HepG2 (cell line): ENCODE results near the gene TEX9. TPM values are rescaled to one million over a fixed set of nuclear protein-coding genes. Genes with fewer than 3 reads are reported as not detected.

Experiments used
- ATF1 ChIP-seq: IDR thresholded peaks from 2 replicates; pipeline ENCODE4 v1.6.1; 2016; ENCODE audit warnings: mild to moderate bottlenecking, control low read depth
- FOXO1 ChIP-seq: sonication (generic); formaldehyde crosslinking; IDR thresholded peaks from 2 replicates; pipeline ENCODE4 v1.4.0; 2020; ENCODE audit warnings: missing genetic modification reagents
- KLF6 ChIP-seq: IDR thresholded peaks from 2 replicates; pipeline ENCODE4 v1.8.0; 2016; ENCODE audit warnings: missing biosample characterization, missing genetic modification reagents
- MZF1 ChIP-seq: sonication (generic); formaldehyde crosslinking; IDR thresholded peaks from 2 replicates; pipeline ENCODE4 v1.8.1; 2023; ENCODE audit warnings: mild to moderate bottlenecking, missing genetic modification reagents, borderline replicate concordance
- PRPF4 ChIP-seq: fragments of 200-400 bp; formaldehyde crosslinking; IDR thresholded peaks from 2 replicates; pipeline ENCODE4 v1.6.1; 2016; ENCODE audit warnings: low read length, low read depth; ENCODE audit not compliant: poor library complexity, severe bottlenecking
- RAD21 ChIP-seq: fragments of 450-650 bp; formaldehyde crosslinking; IDR thresholded peaks from 2 replicates; pipeline ENCODE4 v1.5.0; 2020; ENCODE audit warnings: mild to moderate bottlenecking
- SNAI1 ChIP-seq: sonication (generic); formaldehyde crosslinking; IDR thresholded peaks from 2 replicates; pipeline ENCODE4 v1.5.0; 2020; ENCODE audit warnings: mild to moderate bottlenecking, missing genetic modification reagents, borderline replicate concordance
- SP5 ChIP-seq: IDR thresholded peaks from 2 replicates; pipeline ENCODE4 v1.6.1; 2016; ENCODE audit warnings: low read depth, borderline replicate concordance
- TARDBP ChIP-seq: sonication (generic); formaldehyde crosslinking; IDR thresholded peaks from 2 replicates; pipeline ENCODE4 v1.8.0; 2022; ENCODE audit warnings: mild to moderate bottlenecking, missing genetic modification reagents
- TBL1XR1 ChIP-seq: fragments of 150-350 bp; IDR thresholded peaks from 2 replicates; pipeline ENCODE4 v1.6.1; 2014; ENCODE audit warnings: borderline replicate concordance, low read length; ENCODE audit not compliant: partially characterized antibody
- ZBTB21 ChIP-seq: sonication (generic); formaldehyde crosslinking; IDR thresholded peaks from 2 replicates; pipeline ENCODE4 v1.4.0; 2020; ENCODE audit warnings: missing genetic modification reagents
- ZFP36 ChIP-seq: fragments of 150-350 bp; IDR thresholded peaks from 2 replicates; pipeline ENCODE4 v1.6.1; 2018; ENCODE audit warnings: borderline replicate concordance, low read length, low read depth; ENCODE audit not compliant: partially characterized antibody
- ZKSCAN5 ChIP-seq: sonication (generic); formaldehyde crosslinking; IDR thresholded peaks from 2 replicates; pipeline ENCODE4 v1.5.1; 2020; ENCODE audit warnings: mild to moderate bottlenecking, missing genetic modification reagents
- ZMYM2 ChIP-seq: sonication (generic); formaldehyde crosslinking; IDR thresholded peaks from 2 replicates; pipeline ENCODE4 v1.8.0; 2022; ENCODE audit warnings: mild to moderate bottlenecking, missing genetic modification reagents
- ZNF274 ChIP-seq: sonication (generic); formaldehyde crosslinking; IDR thresholded peaks from 2 replicates; pipeline ENCODE4 v1.5.1; 2020; ENCODE audit warnings: mild to moderate bottlenecking, missing genetic modification reagents
- ZNF577 ChIP-seq: sonication (generic); formaldehyde crosslinking; IDR thresholded peaks from 2 replicates; pipeline ENCODE4 v1.4.0; 2020; ENCODE audit warnings: mild to moderate bottlenecking, low read depth, missing genetic modification reagents, borderline replicate concordance
- ZNF660 ChIP-seq: sonication (generic); formaldehyde crosslinking; IDR thresholded peaks from 2 replicates; pipeline ENCODE4 v1.5.1; 2020; ENCODE audit warnings: mild to moderate bottlenecking, low read depth, missing genetic modification reagents, borderline replicate concordance
- ZSCAN30 ChIP-seq: sonication (generic); formaldehyde crosslinking; IDR thresholded peaks from 2 replicates; pipeline ENCODE4 v1.5.0; 2020; ENCODE audit warnings: mild to moderate bottlenecking, missing genetic modification reagents
- polyA plus RNA-seq, 8 experiments: library from polyadenylated mRNA; depleted of rRNA in 3 of 8; stranded (reverse) in 7 of 8; unstranded in 1 of 8; fragments of >200 nt; fragmentation: Illumina TruSeq in 4 of 8; extraction: Trizol in 4 of 8; gene quantifications; 2 replicates each; pipeline versions ENCODE4 v1.2.1 to v1.2.3, GENCODE V29; 2011 to 2016; ENCODE audit warnings: low read depth in 4 of 8, missing spikeins in 1 of 8, mixed read lengths in 1 of 8; ENCODE audit not compliant: insufficient read depth in 1 of 8
- total RNA-seq, 5 experiments: library from RNA; depleted of rRNA; stranded (reverse); fragments of >200 nt; fragmentation: Illumina TruSeq; extraction: Trizol; gene quantifications; 2 replicates each; pipeline ENCODE4 v1.2.3, GENCODE V29; 2016; ENCODE audit warnings: low read depth in 1 of 5
- TF ChIP-seq, protein P1 (sequence below): sonication (generic); formaldehyde crosslinking; conservative IDR thresholded peaks from 2 replicates; pipeline ENCODE4 v1.8.1; 2023; ENCODE audit warnings: missing genetic modification reagents
- TF ChIP-seq, protein P2 (sequence below): sonication (generic); formaldehyde crosslinking; IDR thresholded peaks from 2 replicates; pipeline ENCODE4 v1.4.0; 2020; ENCODE audit warnings: missing genetic modification reagents
- TF ChIP-seq, protein P3 (sequence below): sonication (generic); formaldehyde crosslinking; IDR thresholded peaks from 2 replicates; pipeline ENCODE4 v1.4.0; 2020; ENCODE audit warnings: mild to moderate bottlenecking, missing genetic modification reagents
- TF ChIP-seq, protein P4 (sequence below): sonication (generic); formaldehyde crosslinking; IDR thresholded peaks from 2 replicates; pipeline ENCODE4 v1.4.0; 2020; ENCODE audit warnings: mild to moderate bottlenecking, missing genetic modification reagents

Gene TEX9
- total and polyA plus RNA-seq, 2 of the 13 experiments (the other 11 are each of a cell fraction or from before 2014, with no cell fraction given) = 0.82 to 6.9 TPM

DNA sequence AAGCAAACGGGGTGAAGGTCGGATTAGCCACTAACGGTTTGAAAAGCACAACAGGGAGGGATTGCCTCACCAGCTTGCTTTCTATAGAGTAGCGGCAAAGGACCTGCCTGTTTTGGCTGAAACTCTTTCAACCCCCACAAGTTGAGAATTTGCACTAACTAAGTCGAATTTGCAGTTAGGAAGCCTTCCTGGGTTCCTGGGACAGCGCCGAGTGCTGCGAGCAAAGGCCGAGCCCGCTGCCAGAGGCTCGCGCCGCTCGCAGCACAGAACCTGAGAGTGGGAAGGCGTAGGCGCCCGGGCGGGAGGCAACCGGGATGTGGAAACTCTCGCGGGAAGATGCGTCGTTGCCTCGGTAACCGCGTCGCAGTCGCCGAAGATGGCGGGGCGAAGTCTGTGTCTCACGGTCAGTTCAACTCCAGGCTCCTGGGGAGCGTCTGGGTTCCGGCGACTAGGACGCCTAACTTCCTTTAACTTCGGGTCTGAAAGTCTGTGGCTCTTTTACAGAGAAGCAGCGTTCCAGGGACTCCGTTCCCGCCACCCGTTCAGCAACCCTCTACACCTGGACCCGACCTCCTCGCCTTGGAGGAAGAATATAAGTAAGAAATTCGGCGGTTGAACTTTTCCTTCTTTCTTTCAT, at the start of gene TEX9 (continued):
- TF ChIP-seq, protein P1, sequence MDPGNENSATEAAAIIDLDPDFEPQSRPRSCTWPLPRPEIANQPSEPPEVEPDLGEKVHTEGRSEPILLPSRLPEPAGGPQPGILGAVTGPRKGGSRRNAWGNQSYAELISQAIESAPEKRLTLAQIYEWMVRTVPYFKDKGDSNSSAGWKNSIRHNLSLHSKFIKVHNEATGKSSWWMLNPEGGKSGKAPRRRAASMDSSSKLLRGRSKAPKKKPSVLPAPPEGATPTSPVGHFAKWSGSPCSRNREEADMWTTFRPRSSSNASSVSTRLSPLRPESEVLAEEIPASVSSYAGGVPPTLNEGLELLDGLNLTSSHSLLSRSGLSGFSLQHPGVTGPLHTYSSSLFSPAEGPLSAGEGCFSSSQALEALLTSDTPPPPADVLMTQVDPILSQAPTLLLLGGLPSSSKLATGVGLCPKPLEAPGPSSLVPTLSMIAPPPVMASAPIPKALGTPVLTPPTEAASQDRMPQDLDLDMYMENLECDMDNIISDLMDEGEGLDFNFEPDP (CRISPR knock-in tag) = 0 out of 2 replicates have a peak, but pooled peaks have one; percentile 32
- TF ChIP-seq SP5 (CRISPR knock-in tag) (no peak), ZNF274 (CRISPR knock-in tag) (peak; percentile 61; the same call in 1 of the 2 replicates), TARDBP (CRISPR knock-in tag) (peak; percentile 47; the same call in 1 of the 2 replicates), KLF6 (no peak), ZBTB21 (CRISPR knock-in tag) (no peak), ZNF577 (CRISPR knock-in tag) (no peak), ZFP36 (no peak), ZNF660 (CRISPR knock-in tag) (no peak), PRPF4 (no peak), TBL1XR1 (no peak), ATF1 (no peak), ZSCAN30 (no peak), FOXO1 (CRISPR knock-in tag) (peak; percentile 27; the same call in 1 of the 2 replicates), ZKSCAN5 (CRISPR knock-in tag) (no peak), RAD21 (CRISPR knock-in tag) (no peak), SNAI1 (CRISPR knock-in tag) (no peak), ZMYM2 (CRISPR knock-in tag) (no peak), MZF1 (CRISPR knock-in tag) (no peak)
- TF ChIP-seq, protein P2, sequence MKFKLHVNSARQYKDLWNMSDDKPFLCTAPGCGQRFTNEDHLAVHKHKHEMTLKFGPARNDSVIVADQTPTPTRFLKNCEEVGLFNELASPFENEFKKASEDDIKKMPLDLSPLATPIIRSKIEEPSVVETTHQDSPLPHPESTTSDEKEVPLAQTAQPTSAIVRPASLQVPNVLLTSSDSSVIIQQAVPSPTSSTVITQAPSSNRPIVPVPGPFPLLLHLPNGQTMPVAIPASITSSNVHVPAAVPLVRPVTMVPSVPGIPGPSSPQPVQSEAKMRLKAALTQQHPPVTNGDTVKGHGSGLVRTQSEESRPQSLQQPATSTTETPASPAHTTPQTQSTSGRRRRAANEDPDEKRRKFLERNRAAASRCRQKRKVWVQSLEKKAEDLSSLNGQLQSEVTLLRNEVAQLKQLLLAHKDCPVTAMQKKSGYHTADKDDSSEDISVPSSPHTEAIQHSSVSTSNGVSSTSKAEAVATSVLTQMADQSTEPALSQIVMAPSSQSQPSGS (CRISPR knock-in tag) = no peak; the same call in 1 of the 2 replicates
- TF ChIP-seq, protein P3, sequence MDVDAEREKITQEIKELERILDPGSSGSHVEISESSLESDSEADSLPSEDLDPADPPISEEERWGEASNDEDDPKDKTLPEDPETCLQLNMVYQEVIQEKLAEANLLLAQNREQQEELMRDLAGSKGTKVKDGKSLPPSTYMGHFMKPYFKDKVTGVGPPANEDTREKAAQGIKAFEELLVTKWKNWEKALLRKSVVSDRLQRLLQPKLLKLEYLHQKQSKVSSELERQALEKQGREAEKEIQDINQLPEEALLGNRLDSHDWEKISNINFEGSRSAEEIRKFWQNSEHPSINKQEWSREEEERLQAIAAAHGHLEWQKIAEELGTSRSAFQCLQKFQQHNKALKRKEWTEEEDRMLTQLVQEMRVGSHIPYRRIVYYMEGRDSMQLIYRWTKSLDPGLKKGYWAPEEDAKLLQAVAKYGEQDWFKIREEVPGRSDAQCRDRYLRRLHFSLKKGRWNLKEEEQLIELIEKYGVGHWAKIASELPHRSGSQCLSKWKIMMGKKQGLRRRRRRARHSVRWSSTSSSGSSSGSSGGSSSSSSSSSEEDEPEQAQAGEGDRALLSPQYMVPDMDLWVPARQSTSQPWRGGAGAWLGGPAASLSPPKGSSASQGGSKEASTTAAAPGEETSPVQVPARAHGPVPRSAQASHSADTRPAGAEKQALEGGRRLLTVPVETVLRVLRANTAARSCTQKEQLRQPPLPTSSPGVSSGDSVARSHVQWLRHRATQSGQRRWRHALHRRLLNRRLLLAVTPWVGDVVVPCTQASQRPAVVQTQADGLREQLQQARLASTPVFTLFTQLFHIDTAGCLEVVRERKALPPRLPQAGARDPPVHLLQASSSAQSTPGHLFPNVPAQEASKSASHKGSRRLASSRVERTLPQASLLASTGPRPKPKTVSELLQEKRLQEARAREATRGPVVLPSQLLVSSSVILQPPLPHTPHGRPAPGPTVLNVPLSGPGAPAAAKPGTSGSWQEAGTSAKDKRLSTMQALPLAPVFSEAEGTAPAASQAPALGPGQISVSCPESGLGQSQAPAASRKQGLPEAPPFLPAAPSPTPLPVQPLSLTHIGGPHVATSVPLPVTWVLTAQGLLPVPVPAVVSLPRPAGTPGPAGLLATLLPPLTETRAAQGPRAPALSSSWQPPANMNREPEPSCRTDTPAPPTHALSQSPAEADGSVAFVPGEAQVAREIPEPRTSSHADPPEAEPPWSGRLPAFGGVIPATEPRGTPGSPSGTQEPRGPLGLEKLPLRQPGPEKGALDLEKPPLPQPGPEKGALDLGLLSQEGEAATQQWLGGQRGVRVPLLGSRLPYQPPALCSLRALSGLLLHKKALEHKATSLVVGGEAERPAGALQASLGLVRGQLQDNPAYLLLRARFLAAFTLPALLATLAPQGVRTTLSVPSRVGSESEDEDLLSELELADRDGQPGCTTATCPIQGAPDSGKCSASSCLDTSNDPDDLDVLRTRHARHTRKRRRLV (CRISPR knock-in tag) = no peak
- TF ChIP-seq, protein P4, sequence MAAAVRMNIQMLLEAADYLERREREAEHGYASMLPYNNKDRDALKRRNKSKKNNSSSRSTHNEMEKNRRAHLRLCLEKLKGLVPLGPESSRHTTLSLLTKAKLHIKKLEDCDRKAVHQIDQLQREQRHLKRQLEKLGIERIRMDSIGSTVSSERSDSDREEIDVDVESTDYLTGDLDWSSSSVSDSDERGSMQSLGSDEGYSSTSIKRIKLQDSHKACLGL (CRISPR knock-in tag) = 0 out of 2 replicates have a peak, but pooled peaks have one; percentile 43
